Glutamatergic neuron (in vitro differentiated cells): Measurements from ENCODE around the gene GZMB. TPM values are rescaled to one million over a fixed set of nuclear protein-coding genes. Genes with fewer than 3 reads are reported as not detected.

Experiments
- DNase-seq: peaks from one replicate; pipeline ENCODE4 v3.0.0; 2022
- H3K27ac Mint-ChIP-seq: one replicate; pipeline ENCODE4 v1.8.0; 2020; ENCODE audit warnings: mild to moderate bottlenecking, mixed read lengths, inconsistent platforms; ENCODE audit not compliant: unreplicated experiment
- H3K27me3 Mint-ChIP-seq: one replicate; pipeline ENCODE4 v1.8.0; 2020; ENCODE audit warnings: mild to moderate bottlenecking, moderate library complexity, mixed read lengths, inconsistent platforms; ENCODE audit not compliant: unreplicated experiment
- H3K36me3 Mint-ChIP-seq: one replicate; pipeline ENCODE4 v1.8.0; 2020; ENCODE audit warnings: mild to moderate bottlenecking, mixed read lengths, inconsistent platforms; ENCODE audit not compliant: unreplicated experiment
- H3K4me1 Mint-ChIP-seq: one replicate; pipeline ENCODE4 v1.8.0; 2020; ENCODE audit warnings: mild to moderate bottlenecking, low read depth, mixed read lengths, inconsistent platforms; ENCODE audit not compliant: unreplicated experiment
- H3K4me3 Mint-ChIP-seq: one replicate; pipeline ENCODE4 v1.8.0; 2020; ENCODE audit warnings: mild to moderate bottlenecking, mixed read lengths, inconsistent platforms; ENCODE audit not compliant: unreplicated experiment
- H3K9me3 Mint-ChIP-seq: one replicate; pipeline ENCODE4 v1.8.0; 2020; ENCODE audit warnings: mild to moderate bottlenecking, moderate library complexity, mixed read lengths, inconsistent platforms; ENCODE audit not compliant: unreplicated experiment
- CTCF ChIP-seq: fragments of 200-600 bp; sonication (generic); IDR thresholded peaks from one replicate; pipeline ENCODE4 v1.5.0; 2021; ENCODE audit not compliant: partially characterized antibody, unreplicated experiment
- total RNA-seq: library from RNA; stranded (reverse); fragmentation: NEBNext Ultra II Directional; extraction: Animal tissue kit (Norgen Biotek cat#: 25700); gene quantifications from one replicate; pipeline ENCODE4 v1.2.1, GENCODE V29; 2021; ENCODE audit not compliant: unreplicated experiment

GZMB gene
- total RNA-seq, 1 donor from 2014 or later: not detected

GRCh38 chr14:24677956-24678355 is 44.0 kb upstream of the GZMB start:
- Mint-ChIP-seq H3K4me3 (no peak overlapping the region), H3K27me3 (no peaks in the 10 kb centered on the region)
- no peak for TF ChIP-seq CTCF

GRCh38 chr14:24674204-24674970 is 40.4 kb upstream of the GZMB start:
- TF ChIP-seq CTCF: no peak
- H3K27me3 Mint-ChIP-seq: no peaks in the 10 kb centered on the region
- no peak overlapping the region for H3K27ac Mint-ChIP-seq
- no peak for DNase-seq
- H3K36me3 Mint-ChIP-seq: no peaks in the 10 kb centered on the region
- no peaks in the 10 kb centered on the region for H3K4me1 Mint-ChIP-seq
- no peaks in the 10 kb centered on the region for H3K9me3 Mint-ChIP-seq
- no peak overlapping the region for H3K4me3 Mint-ChIP-seq

More at GRCh38 chr14:24677956-24678355, 44.0 kb upstream of the GZMB start:
- DNase-seq: no peak
- no peaks in the 10 kb centered on the region for H3K36me3 Mint-ChIP-seq
- H3K27ac Mint-ChIP-seq: no peak overlapping the region
- peaks cover 2% of the 10 kb centered on the region for H3K4me1 Mint-ChIP-seq
- H3K9me3 Mint-ChIP-seq: no peaks in the 10 kb centered on the region

GRCh38 chr14:24673534-24674203 is 39.7 kb upstream of the GZMB start:
- DNase-seq: no peak
- TF ChIP-seq CTCF: no peak
- Mint-ChIP-seq H3K9me3 (no peaks in the 10 kb centered on the region), H3K4me1 (no peaks in the 10 kb centered on the region), H3K4me3 (no peak overlapping the region), H3K27me3 (no peaks in the 10 kb centered on the region), H3K27ac (no peak overlapping the region), H3K36me3 (no peaks in the 10 kb centered on the region)

DNA sequence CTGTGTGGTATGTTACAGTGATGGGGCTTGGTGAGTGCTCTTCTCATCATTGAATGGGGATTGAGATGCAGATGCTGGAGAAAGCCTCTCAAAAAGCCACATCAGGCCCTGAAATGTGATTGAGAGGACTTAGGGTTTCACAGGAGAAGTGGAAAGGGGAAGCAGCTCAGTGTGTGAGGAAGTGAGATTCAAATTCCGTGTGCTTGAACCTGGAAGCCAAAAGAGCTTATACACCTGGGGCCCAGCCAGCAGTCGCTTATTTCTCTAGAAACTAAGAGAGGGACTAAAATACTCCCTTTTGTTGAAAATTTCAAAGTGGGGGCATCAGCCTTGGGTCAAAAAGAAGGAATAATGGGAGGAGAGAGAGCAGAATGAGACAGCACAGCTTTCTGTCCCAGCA is 39.1 kb upstream of the GZMB start:
- H3K9me3 Mint-ChIP-seq: no peaks in the 10 kb centered on the region
- DNase-seq: no peak
- H3K4me1 Mint-ChIP-seq: no peaks in the 10 kb centered on the region
- H3K36me3 Mint-ChIP-seq: no peaks in the 10 kb centered on the region
- TF ChIP-seq CTCF: no peak
- H3K27ac Mint-ChIP-seq: no peak overlapping the region
- no peak overlapping the region for H3K4me3 Mint-ChIP-seq
- H3K27me3 Mint-ChIP-seq: no peaks in the 10 kb centered on the region

GRCh38 chr14:24670594-24670993 is 36.6 kb upstream of the GZMB start:
- no peaks in the 10 kb centered on the region for H3K27me3 Mint-ChIP-seq
- H3K36me3 Mint-ChIP-seq: peaks cover 5% of the 10 kb centered on the region
- no peak for DNase-seq
- TF ChIP-seq CTCF: no peak
- H3K9me3 Mint-ChIP-seq: no peaks in the 10 kb centered on the region
- H3K27ac Mint-ChIP-seq: no peak overlapping the region
- no peaks in the 10 kb centered on the region for H3K4me1 Mint-ChIP-seq
- H3K4me3 Mint-ChIP-seq: no peak overlapping the region
